GM19463 (cell line): ENCODE results near the gene TFEB.

ENCODE experiments used
- ATAC-seq: cut with Tn5 transposase; IDR thresholded peaks from one replicate; pipeline ENCODE4 v1.9.1; 2021; ENCODE audit warnings: mild to moderate bottlenecking, moderate library complexity; ENCODE audit not compliant: unreplicated experiment

Gene TFEB

GRCh38 chr6:41641352-41641925 is 94.0 kb downstream of the TFEB start:
- ATAC-seq, result no peak

GRCh38 chr6:41640426-41640825 is 95.0 kb downstream of the TFEB start:
- no peak for ATAC-seq

GRCh38 chr6:41639809-41640371 is 95.5 kb downstream of the TFEB start:
- ATAC-seq, result no peak

GRCh38 chr6:41638935-41639808 is 96.2 kb downstream of the TFEB start:
- no peak for ATAC-seq

GRCh38 chr6:41638002-41638934 is 97.1 kb downstream of the TFEB start, which contains the start of gene MDFI:
TSS of gene MDFI (plus strand) at chr6:41638468. CDS start at chr6:41638750, 282 bp downstream.
- no peak for ATAC-seq

GRCh38 chr6:41637194-41638001 is 98.0 kb downstream of the TFEB start:
- no peak for ATAC-seq

- no peak for ATAC-seq
These were observed 98.6 kb downstream of the TFEB start for GRCh38 chr6:41636833-41637193.

- no peak for ATAC-seq
These were observed 100.0 kb downstream of the TFEB start for GRCh38 chr6:41635365-41635764.

GRCh38 chr6:41634657-41635056 is 100.8 kb downstream of the TFEB start:
- ATAC-seq, result no peak
